ENCODE results near the gene CD200R1L.

DNA sequence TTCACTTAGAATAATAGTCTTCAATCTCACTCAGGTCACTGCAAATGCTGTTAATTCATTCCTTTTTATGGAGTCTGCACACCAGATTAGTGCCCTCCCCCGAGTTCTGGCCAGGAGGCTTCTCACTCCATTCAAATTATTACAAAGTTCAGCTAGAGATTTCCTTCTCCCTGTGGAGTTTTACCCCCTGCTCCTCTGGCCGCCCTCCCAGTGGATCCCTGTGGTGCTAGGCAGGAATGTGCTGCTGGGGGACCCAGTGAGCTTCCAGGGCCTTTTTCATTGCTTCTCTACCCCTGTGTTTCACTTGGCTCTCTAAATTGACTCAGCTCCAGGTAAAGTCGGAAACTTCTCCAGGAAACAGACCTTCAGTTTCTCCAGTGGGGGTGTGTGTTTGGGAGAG, 42.7 kb upstream of the CD200R1L start:
- TF ChIP-seq POLR2AphosphoS5 (IDR thresholded peaks at IDR 0.05; ENCODE audit: low read depth, low read length): no peak
- TF ChIP-seq POLR2A (IDR thresholded peaks at IDR 0.05; ENCODE audit: low read depth, low read length): no peak
